Panc1 (cell line): ENCODE results near the gene ADARB2. TPM values are rescaled to one million over a fixed set of nuclear protein-coding genes. Genes with fewer than 3 reads are reported as not detected.

Experiments used
- ATAC-seq: fragments of 200-7000 bp; cut with Tn5 transposase; 2 replicates; pipeline ENCODE4 v1.9.1; 2020; ENCODE audit warnings: mild to moderate bottlenecking, moderate library complexity
- BruUV-seq: library from RNA; stranded (reverse); fragments of 400-500 nt; replicated peaks from 2 replicates; lab custom pipeline; 2021; lab: Mats Ljungman, UMichigan
- CTCF ChIA-PET: fragments of 300-600 bp; sonication (Branson Sonifier 250); formaldehyde crosslinking; loops from one replicate; lab custom pipeline; 2022; ENCODE audit warnings: antibody characterized with exemption; lab: Charles Lee
- POLR2A ChIA-PET: fragments of 300-600 bp; sonication (Branson Sonifier 250); formaldehyde crosslinking; loops from one replicate; lab custom pipeline; 2022; ENCODE audit warnings: antibody characterized with exemption; lab: Charles Lee
- DNase-seq: peaks from one replicate; pipeline ENCODE4 v3.0.0-alpha.2; 2010; ENCODE audit warnings: low read depth, low spot score
- H3K27ac ChIP-seq: 2 replicates; pipeline ENCODE4 v1.5.1; 2011; ENCODE audit warnings: mild to moderate bottlenecking, low read length, inconsistent platforms
- H3K27me3 ChIP-seq: fragments of 200-500 bp; sonication (Bioruptor generic); 2 replicates; pipeline ENCODE4 v1.6.0; 2014; ENCODE audit warnings: low read length, inconsistent platforms; ENCODE audit not compliant: control insufficient read depth, insufficient read depth
- H3K36me3 ChIP-seq: fragments of 200-500 bp; sonication (Bioruptor generic); 2 replicates; pipeline ENCODE4 v1.5.1; 2014; ENCODE audit warnings: inconsistent platforms, mild to moderate bottlenecking, low read length, moderate library complexity; ENCODE audit not compliant: control insufficient read depth, insufficient read depth
- H3K4me1 ChIP-seq: 2 replicates; pipeline ENCODE4 v1.5.1; 2011; ENCODE audit warnings: inconsistent platforms, mild to moderate bottlenecking, low read length, moderate library complexity; ENCODE audit not compliant: control insufficient read depth, insufficient read depth
- H3K4me3 ChIP-seq, 2 experiments: 2 replicates each; pipeline ENCODE4 v1.5.1; 2011 to 2012; ENCODE audit warnings: low read depth in 2 of 2, low read length in 2 of 2, mild to moderate bottlenecking in 2 of 2, inconsistent platforms in 1 of 2, moderate library complexity in 1 of 2
- H3K9me3 ChIP-seq: fragments of 200-500 bp; sonication (Bioruptor generic); 2 replicates; pipeline ENCODE4 v1.5.1; 2014; ENCODE audit warnings: low read depth, mild to moderate bottlenecking, inconsistent platforms, low read length, moderate library complexity; ENCODE audit not compliant: control insufficient read depth, insufficient read depth
- CTCF ChIP-seq: fragments of 450-650 bp; IDR thresholded peaks from 2 replicates; pipeline ENCODE4 v1.5.1; 2017; ENCODE audit warnings: mild to moderate bottlenecking
- POLR2AphosphoS5 ChIP-seq: IDR thresholded peaks from 2 replicates; pipeline ENCODE4 v1.6.1; 2012; ENCODE audit warnings: mild to moderate bottlenecking, low read depth, low read length, moderate library complexity
- REST ChIP-seq, 2 experiments: IDR thresholded peaks; 2 replicates each; pipeline ENCODE4 v1.6.1; 2011 to 2012; ENCODE audit warnings: low read depth in 2 of 2, control low read depth in 1 of 2, low read length in 1 of 2, mild to moderate bottlenecking in 1 of 2, moderate library complexity in 1 of 2; ENCODE audit not compliant: insufficient read depth in 1 of 2
- SIN3A ChIP-seq: IDR thresholded peaks from 2 replicates; pipeline ENCODE4 v1.6.1; 2012; ENCODE audit warnings: low read depth, mild to moderate bottlenecking, low read length, moderate library complexity, borderline replicate concordance; ENCODE audit not compliant: insufficient read depth
- TCF7L2 ChIP-seq: IDR thresholded peaks from 2 replicates; pipeline ENCODE4 v1.6.1; 2011; ENCODE audit warnings: mild to moderate bottlenecking, low read depth, low read length, inconsistent platforms
- in situ Hi-C: cut with HindIII; loops from 2 replicates; pipeline ENCODE4 v1.10.0; 2016; ENCODE audit warnings: low sequenced_read_pairs, low pct_unique_long_range_greater_than_20kb
- intact Hi-C: fragments of 100-400 bp; cut with micrococcal nuclease; formaldehyde crosslinking; loops from one replicate; pipeline ENCODE4 v1.10.0; 2022; ENCODE audit not compliant: unreplicated experiment
- total RNA-seq: library from RNA; stranded (reverse); gene quantifications from one replicate; pipeline ENCODE4 v1.2.1, GENCODE V29; 2021; ENCODE audit not compliant: unreplicated experiment

ADARB2 gene
- total RNA-seq, 1 experiment from 2014 or later: 0.31 TPM

GRCh38 chr10:1308962-1309616 is 428.2 kb downstream of the ADARB2 start:
- intact Hi-C loops: no loop called here
- no TSS peak for BruUV-seq
- DNase-seq (no peak), ATAC-seq (no peak)
- in situ Hi-C loops: no loop called here
- POLR2A ChIA-PET: no interaction called here
- no peaks in the 10 kb centered on the region for H3K4me1 ChIP-seq
- H3K9me3 ChIP-seq: no peaks in the 10 kb centered on the region
- CTCF ChIA-PET: no interaction called here
- H3K27me3 ChIP-seq: no peaks in the 10 kb centered on the region
- H3K4me3 ChIP-seq: no peak overlapping the region
- no peaks in the 10 kb centered on the region for H3K36me3 ChIP-seq
- no peak overlapping the region for H3K27ac ChIP-seq
- TF ChIP-seq CTCF (no peak), TCF7L2 (no peak), REST (IDR thresholded peaks at IDR 0.05; ENCODE audit: insufficient read depth in 1 of 2, low read depth in 2 of 2, low read length in 1 of 2) (no peak), SIN3A (no peak), POLR2AphosphoS5 (no peak)

- Histone ChIP-seq H3K27me3 (no peaks in the 10 kb centered on the region), H3K9me3 (no peaks in the 10 kb centered on the region), H3K27ac (no peak overlapping the region), H3K4me3 (no peak overlapping the region), H3K36me3 (no peaks in the 10 kb centered on the region), H3K4me1 (no peaks in the 10 kb centered on the region)
- in situ Hi-C loops: no loop called here
- DNase-seq (no peak), ATAC-seq (no peak)
- TF ChIP-seq TCF7L2: no peak
- no peak for TF ChIP-seq CTCF
- TF ChIP-seq POLR2AphosphoS5: no peak
- TF ChIP-seq SIN3A: no peak
- no peak for TF ChIP-seq REST (IDR thresholded peaks at IDR 0.05; ENCODE audit: insufficient read depth in 1 of 2, low read depth in 2 of 2, low read length in 1 of 2)
- intact Hi-C loops: no loop called here
- BruUV-seq: no TSS peak
- CTCF ChIA-PET: no interaction called here
- POLR2A ChIA-PET: no interaction called here
These were observed 429.0 kb downstream of the ADARB2 start for GRCh38 chr10:1308173-1308961.
